Stimulated activated CD4-positive, alpha-beta T cell treated with anti-CD3 and anti-CD28 coated beads, TNF-alpha, amount 100 ng/mL, for 24 hours (primary cell): Measurements from ENCODE around the gene KANSL3.
"Not testable (repeated sequence)": the region's sequence is repeated elsewhere in the genome, so short reads cannot be mapped to it uniquely, and the experiment has no call there.

Experiments used
- DNase-seq, 3 experiments: peaks; one replicate each; pipeline ENCODE4 v3.0.0-alpha.2; 2020; ENCODE audit warnings: low read depth in 3 of 3

Gene KANSL3

DNA sequence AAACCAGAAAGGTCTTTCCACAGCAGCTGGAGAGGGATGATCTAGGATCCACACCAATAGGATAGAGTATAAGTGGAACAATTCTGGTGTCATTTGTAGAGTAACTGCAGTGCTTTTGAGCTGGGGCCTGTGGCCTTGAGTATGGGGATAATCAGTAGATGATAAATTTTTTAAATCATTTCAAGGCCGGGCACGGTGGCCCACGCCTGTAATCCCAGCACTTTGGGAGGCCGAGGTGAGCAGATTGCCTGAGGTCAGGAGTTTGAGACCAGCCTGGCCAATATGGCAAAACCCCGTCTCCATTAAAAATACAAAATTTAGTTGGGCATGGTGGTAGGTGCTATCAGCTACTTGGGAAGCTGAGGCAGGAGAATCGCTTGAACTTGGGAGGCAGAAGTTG lies 80.7 kb downstream of the KANSL3 start:
- DNase-seq, result not testable (repeated sequence)

DNA sequence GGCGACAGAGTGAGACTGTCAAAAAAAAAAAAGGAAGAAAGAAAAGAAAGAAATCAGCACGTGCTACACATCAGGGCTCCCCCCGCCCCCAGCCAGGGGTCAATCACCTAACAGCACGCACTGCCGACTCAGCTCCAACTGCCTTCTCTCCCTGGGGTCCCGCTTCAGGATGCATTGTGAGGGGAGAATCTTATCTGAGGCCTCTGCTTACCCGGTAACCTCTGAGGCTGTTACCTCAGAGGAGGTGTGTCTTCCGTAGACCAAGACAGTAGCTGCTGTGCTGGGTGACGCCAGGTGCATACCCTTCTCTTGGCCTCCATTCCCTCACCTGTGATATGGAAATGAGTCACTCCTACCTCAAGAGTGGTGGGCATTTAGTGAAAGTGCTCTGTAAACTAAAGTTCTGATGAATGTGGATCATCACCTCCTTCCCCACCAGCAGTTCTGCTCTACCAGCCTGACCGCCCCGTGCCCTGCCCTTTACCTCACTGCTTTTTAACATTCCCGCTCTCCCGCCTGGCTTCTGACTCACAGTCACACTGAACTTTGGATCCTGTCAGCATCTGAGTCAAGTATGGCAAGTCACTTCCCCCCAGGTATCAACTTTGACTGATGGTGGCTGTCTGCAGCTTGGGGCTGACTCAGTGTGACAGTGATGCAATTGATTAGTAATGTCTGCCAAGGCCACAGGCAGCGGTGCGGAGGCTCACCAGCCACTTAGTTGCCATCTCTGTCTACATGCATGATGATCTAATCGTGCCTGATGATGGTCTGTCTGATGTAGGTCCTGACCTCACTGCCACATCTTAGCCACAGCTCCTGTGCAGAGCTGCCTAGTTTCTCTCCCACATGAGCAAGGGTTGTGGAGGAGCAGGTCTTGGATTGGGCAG lies 81.4 kb downstream of the KANSL3 start:
- peak; percentile 41 to 68 (median 46) for DNase-seq

DNA sequence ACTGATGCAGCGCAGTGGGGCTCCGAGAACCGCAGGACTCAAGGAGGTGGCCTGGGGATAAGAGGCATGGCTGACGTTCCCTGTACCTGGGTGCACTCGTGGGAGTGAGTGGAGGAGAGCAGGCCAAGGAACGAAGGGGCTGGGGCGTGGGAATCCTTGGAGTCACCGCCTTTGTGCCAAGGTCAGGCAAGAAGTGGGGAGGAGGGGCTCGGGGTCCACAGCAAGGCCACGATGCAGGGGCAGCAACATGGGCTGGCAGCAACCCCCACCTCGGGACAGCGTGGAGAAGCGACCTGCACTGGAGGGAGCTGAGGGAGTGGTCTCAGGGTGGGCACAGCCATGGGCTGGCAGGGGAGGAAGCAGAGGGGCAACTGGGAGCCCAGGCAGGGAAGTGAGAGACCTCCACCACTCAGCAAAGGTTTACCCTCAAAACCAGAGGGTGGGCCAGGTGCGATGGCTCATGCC lies 82.9 kb downstream of the KANSL3 start:
- DNase-seq, result no peak

DNA sequence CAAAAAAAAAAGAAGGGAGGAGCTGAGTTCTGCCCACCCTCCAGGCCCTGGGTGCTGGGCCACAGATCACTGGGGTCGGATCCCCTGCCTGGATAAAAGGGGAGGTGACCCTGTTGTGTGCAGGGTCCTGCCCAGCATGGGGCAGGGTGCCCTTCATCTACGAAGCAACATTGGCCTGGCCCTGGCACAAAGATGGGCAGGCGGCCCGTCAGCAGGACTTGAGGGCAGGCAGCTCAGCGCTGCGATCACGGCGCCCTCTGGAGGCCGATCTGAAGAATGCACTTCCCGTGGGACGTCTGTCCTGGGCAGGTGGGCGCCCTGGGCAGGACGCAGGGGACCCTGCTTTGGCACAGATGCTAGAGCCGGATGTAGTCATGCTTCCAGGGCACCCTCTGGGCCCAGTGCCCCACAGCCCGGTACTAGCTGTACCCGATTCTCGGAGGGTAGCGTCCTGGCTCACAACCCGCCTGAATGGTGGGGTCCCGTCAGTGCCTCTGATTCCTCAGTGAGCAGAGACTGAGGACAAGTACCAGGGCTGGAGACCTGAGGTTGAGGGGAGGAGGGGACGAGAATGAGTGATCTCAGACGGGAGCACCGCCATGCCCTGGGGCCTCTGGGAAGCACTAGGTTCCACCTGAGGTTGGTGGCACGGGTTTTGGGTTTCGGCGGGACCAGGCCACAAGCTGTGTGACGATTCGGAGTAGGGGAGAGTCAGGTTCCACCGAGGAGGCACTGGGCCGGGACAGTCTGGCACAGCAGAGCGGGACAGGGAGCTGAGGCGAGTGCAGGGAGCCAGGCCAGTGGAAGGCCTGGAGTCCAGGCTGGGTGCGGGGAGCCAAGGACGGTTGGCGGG lies 83.6 kb downstream of the KANSL3 start:
- peak; percentile 22 to 64 (median 40) for DNase-seq

DNA sequence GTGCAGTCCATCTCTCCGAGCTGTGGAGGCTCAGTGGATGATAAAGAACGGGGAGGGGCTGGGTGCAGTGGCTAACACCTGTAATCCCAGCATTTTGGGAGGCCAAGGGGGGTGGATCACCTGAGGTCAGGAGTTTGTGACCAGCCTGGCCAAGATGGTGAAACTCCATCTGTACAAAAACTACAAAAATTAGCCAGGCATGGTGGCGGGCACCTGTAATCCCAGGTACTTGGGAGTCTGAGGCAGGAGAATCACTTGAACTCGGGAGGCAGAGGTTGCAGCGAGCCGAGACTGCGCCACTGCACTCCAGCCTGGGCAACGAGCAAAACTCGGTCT lies 84.2 kb downstream of the KANSL3 start:
- DNase-seq, result not testable (repeated sequence)

DNA sequence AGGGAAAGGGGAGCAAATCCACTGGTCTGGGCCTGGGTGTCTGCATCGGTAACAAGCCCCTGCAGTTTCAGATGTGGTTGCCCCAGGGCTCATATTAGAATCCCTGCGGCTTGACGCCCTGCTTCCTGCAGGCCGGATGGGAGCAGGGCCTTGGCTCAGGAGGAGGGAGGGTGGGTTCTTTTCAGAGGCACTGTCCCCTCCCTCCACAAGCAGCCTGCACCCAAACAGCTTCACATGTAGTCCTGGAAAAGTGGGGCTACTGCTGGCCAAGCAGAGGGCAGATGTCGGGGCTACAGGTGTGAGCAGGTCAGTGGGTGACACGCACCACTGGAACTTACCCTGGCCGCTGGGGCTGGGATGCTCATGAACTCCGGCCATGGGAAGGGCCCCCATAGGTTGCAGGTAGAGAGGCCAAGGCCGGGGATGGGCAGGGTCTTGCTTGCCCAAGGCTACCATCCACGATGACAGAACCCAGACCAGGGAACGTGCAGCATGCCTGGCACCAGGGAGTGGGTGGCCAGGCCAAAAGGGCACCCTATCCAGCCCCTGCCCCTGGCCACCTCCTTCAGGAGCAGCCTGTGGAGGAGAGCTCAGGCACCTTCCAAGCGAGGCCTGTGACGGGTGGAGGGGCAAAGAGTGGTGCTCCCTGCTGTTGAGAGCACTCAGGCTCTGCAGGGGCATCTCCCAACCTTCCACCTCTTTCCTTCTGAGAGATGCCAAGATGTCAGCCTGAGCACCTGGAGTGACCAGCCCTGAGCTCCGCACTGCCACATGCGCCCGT lies 84.7 kb downstream of the KANSL3 start:
- no peak for DNase-seq

DNA sequence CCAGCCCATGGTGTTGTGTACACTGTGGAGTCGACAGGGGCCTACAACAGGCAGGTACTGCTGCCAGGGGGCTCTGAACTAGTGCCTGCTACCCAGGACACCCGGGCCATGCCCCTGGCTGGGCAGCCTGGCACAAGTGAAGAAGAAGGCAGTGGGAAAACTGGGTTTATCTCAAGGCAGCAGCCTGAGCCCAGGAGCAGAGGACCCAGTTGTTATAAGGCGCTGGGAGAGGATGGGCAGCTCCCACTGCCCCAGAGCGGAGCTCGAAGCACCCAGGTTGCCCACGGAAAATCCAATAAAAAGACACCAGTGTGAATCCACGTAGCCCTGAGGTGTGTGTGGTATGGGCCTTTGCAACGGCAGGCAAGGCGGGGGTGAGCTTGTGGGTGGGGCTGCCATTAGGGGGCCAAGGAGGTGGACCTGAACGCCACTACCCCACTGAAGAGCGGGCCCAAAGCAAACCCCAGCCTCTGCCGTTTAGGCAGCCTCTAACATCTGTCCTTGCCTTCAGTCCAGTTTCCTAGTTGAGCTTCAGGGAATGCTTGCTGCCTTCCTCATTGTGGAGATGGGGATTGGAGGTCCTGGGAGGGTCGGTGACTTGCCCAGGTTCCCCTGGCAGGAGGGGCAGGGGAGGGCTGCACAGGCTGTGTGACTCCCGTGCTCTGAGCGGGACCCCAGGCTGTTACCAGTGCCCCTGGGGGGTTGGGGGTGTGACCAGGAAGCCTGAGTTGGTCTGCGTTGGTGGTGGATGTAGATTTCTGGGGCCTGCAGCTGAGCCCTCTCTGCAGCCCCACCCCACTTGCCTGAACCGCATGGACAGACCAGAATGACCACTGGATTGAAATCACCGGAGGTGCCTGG lies 85.6 kb downstream of the KANSL3 start:
- DNase-seq, result no peak

DNA sequence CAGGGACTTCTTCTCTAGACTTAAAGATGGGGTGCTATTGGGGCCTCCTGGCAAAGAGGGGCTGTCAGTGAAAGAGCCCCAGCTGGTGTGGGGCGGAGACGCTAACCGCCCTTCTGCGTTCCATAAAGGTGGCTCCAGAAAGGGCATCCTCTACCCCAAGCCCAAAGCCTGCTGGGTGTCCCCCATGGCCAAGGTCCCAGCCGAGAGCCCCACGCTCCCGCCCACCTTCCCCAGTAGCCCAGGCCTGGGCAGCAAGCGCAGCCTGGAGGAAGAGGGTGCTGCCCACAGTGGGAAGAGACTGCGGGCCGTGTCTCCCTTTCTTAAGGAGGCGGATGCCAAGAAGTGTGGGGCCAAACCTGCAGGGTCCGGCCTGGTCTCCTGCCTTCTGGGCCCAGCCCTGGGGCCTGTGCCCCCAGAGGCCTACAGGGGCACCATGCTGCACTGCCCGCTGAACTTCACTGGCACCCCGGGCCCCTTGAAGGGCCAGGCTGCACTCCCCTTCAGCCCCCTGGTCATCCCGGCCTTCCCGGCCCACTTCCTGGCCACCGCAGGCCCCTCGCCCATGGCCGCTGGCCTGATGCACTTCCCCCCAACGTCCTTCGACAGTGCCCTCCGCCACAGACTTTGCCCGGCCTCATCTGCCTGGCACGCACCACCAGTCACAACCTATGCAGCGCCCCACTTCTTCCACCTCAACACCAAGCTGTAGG lies 86.4 kb downstream of the KANSL3 start:
- no peak for DNase-seq

DNA sequence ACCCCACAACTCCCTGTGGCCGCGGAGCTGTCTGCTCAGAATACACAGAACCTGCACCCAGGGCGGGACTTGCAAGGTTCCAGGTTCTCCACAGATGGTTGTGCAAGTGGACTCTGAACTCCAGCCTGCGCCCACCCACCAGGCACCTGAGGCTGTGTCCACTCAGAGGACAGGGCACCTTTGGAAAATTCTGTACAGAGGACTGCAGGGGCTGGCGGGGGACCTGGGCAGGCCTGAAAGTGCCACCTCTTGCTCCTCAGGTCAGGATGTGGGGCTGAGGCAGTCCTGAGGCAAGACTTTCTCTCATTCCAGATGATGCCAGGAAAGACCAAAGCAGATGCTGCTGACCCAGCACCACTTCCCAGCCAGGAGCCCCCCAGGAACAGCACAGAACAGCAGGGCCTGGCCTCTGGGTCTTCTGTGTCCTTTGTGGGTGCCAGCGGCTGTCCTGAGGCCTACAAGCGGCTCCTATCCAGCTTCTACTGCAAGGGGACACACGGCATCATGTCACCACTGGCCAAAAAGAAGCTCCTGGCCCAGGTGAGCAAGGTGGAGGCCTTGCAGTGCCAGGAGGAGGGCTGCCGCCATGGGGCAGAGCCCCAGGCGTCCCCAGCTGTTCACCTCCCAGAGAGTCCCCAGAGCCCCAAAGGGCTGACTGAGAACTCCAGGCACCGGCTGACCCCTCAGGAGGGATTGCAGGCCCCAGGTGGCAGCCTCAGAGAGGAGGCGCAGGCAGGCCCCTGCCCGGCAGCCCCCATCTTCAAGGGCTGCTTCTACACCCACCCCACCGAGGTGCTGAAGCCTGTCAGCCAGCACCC lies 87.1 kb downstream of the KANSL3 start:
- no peak for DNase-seq

DNA sequence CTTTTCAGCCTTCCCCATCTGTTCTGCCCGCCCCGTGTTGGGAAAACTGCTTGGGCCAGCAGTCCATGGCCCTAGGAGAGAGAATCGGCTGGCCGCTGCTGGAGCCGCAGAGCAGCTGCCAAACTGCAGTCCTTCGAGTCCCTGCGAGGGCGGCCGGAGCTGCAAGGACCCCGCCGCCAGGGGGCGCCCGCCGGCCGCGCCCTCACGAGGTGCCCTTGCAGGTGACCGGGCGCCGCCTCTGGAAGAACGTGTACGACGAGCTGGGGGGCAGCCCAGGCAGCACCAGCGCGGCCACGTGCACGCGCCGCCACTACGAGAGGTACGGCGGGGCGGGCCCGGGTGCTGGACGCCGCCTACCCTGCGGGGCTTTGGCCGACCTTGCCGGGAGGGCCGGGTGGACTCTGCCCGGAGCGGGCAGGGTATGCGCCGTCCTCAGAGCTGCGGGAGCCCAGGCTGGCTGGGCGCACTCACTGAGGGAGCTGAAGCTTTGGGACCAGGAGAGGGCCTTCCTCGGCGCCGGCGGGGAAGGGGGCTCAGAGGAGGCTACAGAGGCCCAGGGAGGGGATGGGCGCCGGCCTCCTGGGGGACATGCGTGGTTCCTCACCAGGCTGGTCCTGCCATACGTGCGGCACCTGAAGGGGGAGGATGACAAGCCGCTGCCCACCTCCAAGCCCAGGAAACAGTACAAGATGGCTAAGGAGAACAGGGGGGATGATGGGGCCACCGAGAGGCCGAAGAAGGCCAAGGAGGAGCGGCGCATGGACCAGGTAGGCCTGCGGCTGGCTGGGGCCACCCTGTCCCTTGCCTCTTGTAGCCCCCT lies 87.9 kb downstream of the KANSL3 start:
- DNase-seq, result no peak

DNA sequence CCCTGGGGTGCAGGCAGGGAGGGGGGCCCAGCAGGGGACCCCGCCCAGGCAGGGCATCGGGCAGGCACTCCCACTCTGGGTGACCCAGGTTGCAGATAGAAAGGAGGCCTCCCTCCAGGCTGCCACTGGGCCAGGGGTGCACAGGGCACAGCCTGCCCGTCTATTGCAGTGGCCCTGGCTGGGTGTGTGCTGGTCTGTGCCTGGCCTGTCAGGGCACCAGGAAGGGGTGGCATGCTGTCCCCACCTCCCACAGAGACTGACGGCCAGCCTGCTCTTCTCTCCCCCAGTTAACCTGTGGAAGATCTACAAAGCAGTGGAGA lies 88.7 kb downstream of the KANSL3 start:
- DNase-seq, result no peak

DNA sequence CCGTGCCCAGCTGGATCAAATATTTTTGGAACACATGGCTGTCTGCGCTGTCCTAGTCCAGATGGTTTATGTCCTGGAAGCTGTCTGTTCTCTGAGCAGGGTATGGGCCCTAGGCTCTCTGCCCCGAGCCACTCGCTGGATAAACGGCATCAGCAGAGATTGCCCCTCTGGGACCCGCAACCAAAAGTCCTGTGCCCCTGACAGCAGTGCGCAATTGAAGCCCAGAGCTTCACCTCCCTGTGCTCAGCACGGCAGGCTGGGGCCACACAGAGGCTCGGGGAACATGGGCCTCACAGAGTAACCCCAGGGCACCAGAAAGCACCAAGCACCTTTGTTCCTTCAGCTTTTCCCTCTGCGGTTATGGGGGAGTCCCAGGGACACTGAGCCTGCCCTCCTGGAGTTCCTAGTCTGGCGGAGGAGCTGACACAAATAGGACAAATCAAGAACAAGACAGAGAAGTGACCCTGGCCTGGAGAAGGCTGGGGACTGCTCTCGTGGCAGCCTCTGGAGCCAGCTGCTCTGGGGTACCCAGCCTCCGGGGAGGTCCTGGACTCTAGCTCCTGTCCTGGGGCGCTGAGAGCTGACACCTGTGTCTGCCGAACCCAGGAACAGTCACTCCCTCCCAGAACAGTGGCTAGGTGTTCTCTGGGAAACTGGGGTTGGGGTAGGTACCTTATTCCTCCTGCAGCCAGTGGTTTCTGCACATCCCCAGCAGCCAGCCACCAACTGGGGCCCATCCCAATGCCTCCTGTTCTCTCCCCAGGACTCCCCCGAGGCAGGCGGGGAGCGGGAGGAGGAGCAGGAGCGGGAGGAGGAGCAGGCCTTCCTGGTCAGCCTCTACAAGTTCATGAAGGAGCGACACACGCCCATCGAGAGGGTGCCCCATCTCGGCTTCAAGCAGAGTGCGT lies 89.3 kb downstream of the KANSL3 start:
- DNase-seq, result no peak

DNA sequence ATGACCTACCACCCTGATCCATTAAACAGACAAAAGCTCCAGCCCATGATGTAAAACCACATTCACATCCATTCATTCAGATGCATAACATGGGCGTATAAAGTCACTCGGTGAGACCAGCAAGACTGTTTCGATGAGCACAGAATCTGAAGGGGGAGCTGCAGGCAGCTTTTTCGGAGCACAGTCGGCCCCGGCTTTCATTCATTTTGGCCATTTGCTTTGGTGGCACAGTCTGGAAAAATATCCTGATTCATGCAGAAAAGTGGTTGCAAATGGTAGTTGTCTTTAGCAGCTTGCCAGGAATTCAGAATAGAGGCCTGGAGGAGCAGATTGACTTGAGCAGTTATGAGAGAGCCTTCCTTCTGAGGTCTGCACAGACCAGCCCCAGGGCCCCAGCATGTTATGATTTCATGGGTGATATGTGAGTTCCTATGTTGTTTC lies 90.4 kb downstream of the KANSL3 start:
- DNase-seq, result no peak

DNA sequence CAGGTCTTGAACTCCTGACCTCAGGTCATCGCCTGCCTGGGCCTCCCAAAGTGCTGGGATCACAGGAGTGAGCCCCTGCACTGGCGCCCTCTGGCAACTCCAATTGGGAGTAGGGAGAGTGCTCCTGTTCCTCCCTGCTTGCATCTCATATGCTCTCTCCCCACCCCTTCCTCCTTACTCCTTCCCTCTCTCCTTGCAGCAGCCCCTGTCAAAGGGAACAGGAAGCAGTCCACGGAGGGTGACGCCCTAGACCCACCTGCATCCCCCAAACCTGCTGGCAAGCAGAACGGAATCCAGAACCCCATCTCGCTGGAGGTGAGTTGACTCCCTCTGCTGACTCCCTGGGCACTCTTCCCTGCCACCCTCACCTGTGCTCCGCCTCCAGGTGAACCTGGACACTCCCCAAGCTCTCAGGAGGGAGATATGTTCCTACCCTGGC lies 90.9 kb downstream of the KANSL3 start:
- DNase-seq, result no peak

DNA sequence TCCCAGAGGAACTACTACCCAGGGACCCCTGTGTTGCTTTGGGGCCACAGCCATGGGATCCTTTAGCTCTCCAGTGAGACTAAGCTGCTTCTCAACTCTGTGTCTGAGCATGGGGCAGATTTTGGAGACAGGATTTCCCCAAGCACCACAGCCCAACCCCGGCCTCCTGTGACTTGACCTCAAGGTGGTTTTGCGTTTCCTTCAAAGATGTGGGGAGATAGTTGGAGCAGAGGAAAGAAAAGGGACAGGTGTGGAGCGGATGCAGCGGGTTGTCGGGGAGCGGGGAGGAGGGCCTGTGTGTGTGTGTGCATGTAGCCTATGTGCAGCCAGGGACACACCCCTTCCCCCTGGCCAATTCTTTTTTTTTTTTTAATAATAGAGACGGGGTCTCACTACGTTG lies 91.3 kb downstream of the KANSL3 start:
- DNase-seq, result no peak

DNA sequence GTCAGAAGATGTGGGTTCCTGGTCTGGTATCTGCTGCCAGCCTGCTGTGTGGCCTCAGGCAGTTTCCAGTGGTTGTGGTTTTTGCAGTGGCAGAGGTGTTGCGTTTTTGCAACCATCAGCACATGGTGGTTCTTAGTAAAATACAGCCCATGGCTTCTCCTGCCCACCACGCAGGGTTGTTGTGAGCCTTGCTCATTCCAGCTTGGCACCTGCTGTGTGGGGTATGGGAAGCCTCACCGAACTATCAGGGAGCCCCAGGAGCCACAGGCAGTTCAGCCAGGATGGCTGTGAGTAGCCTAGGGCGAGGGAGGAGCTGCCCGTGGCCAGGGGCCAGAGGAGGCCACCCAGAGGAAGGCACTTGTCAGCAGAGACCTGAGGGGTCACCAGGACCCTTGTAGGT lies 91.8 kb downstream of the KANSL3 start:
- DNase-seq, result no peak
